HG02623 (cell line): ENCODE results near the gene CEMP1.

Experiments used
- ATAC-seq: cut with Tn5 transposase; IDR thresholded peaks from one replicate; pipeline ENCODE4 v1.9.1; 2021; ENCODE audit warnings: moderate library complexity; ENCODE audit not compliant: unreplicated experiment

The CEMP1 gene

GRCh38 chr16:2486645-2487516 lies 44.3 kb downstream of the CEMP1 start:
- no peak for ATAC-seq

DNA sequence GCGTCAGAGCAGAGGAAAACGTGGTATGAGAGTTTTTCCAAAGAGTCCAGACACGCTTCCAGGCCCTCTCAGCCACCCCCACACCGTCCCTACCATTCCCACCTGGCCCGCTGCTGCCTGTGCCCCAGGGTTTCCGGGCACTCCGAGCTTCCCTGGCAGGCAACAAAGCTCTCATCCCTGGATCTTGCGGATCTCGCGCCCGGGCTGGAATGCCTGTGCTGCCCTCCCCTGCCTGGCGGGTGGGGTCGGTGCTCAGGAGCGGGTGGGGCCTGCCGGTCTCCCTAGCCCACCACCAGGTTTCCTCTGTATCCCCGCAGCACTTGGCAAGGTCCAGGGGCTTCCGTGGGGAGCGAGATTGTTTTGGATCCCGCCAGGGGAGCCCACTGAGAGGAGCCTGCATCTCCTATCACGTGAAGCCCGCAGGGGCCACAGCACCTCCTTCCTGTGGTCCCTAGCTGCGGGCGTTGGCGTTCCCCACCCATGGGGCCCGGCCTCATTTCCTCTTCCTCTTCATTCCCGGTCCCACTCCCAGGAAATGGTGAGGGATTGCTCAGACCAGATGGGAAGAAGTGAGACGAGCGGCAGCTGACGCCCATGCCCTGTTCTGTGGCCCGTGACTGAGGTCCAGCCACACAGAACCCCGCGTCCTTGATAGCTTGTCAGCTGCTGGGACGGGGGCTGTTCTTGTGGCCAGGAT lies 45.2 kb downstream of the CEMP1 start:
- ATAC-seq, result no peak

GRCh38 chr16:2484898-2485508 lies 46.2 kb downstream of the CEMP1 start:
- ATAC-seq, result no peak

GRCh38 chr16:2483939-2484897 lies 47.0 kb downstream of the CEMP1 start:
- ATAC-seq, result no peak

- no peak for ATAC-seq
Observed at GRCh38 chr16:2482708-2483534, 48.3 kb downstream of the CEMP1 start.

- ATAC-seq, result no peak
Observed at GRCh38 chr16:2482249-2482648, 49.0 kb downstream of the CEMP1 start.

- ATAC-seq, result no peak
Observed at GRCh38 chr16:2481676-2482075, 49.5 kb downstream of the CEMP1 start.

GRCh38 chr16:2480948-2481347 lies 50.3 kb downstream of the CEMP1 start:
- no peak for ATAC-seq
